ENCODE data around the gene THUMPD3.
A peak's percentile ranks its signal among the peaks of the same experiment; 100 is the strongest.

The THUMPD3 gene

DNA sequence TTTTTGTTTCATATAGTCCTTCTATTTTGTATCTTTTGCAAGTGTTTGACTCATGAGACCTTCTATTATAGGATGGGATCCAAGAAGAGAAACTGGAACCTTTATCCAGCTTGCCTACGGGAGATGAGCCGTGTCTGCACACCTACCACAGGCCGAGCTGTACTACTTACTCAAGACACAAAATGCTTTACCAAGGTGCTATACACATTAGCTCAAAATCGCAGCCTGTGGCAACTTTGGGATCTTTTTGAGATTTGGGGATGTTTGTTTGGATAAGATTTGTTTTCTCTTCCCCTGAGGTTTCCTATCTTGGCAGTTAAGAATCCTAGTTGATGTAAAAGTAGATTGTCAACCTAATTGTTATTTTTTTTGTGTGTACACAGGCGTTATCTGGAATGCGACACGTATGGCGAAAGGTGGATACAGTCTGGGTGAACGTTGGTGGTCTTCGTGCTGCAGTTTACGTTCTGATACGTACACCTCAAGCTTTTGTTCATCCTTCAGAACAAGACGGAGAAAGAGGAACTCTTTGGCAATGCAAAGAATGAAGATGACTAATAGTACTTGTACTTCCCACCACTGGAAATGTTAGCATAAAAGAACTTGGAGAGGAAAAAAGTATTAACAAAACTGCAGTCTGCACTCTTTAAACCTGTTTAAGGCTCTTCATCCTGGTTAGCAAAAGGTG lies 21.4 kb downstream of the THUMPD3 start:
- no peak for DNase-seq (ENCODE audit: low spot score in 2 of 2)
- H3K36me3 ChIP-seq (replicated peaks), result peaks cover 86% of the 10 kb centered on the region
- peaks cover 7% of the 10 kb centered on the region; the same call in 1 of the 2 replicates for H3K4me1 ChIP-seq

GRCh38 chr3:9385187-9386077 lies 22.6 kb downstream of the THUMPD3 start:
- in situ Hi-C loops (cut with MboI; ENCODE audit: low sequenced_read_pairs), result loop anchor here (10.0 kb wide), 1 partner anchor 49 kb away; no protein-coding TSS in a partner anchor
- DNase-seq (ENCODE audit: low spot score in 2 of 2), result no peak
- Histone ChIP-seq H3K4me3 (no peak overlapping the region), H3K27me3 (ENCODE audit: low read depth) (no peaks in the 10 kb centered on the region), H3K4me1 (peaks cover 7% of the 10 kb centered on the region; the same call in 1 of the 2 replicates), H3K36me3 (replicated peaks) (peaks cover 86% of the 10 kb centered on the region), H3K9me3 (no peaks in the 10 kb centered on the region)

More for the DNA sequence above, 21.4 kb downstream of the THUMPD3 start:
- in situ Hi-C loops (cut with MboI; ENCODE audit: low sequenced_read_pairs), result loop anchor here (10.0 kb wide), 1 partner anchor 51 kb away; no protein-coding TSS in a partner anchor
- H3K4me3 ChIP-seq, result no peak overlapping the region
- H3K9me3 ChIP-seq, result no peaks in the 10 kb centered on the region
- H3K27me3 ChIP-seq (ENCODE audit: low read depth), result no peaks in the 10 kb centered on the region

- Histone ChIP-seq H3K36me3 (replicated peaks) (peaks cover 86% of the 10 kb centered on the region), H3K4me1 (peaks cover 7% of the 10 kb centered on the region; the same call in 1 of the 2 replicates), H3K27me3 (ENCODE audit: low read depth) (no peaks in the 10 kb centered on the region), H3K4me3 (no peak overlapping the region), H3K9me3 (no peaks in the 10 kb centered on the region)
- in situ Hi-C loops (cut with MboI; ENCODE audit: low sequenced_read_pairs), result loop anchor here (10.0 kb wide), 1 partner anchor 49 kb away; no protein-coding TSS in a partner anchor
- DNase-seq (ENCODE audit: low spot score in 2 of 2), result no peak
Observed at GRCh38 chr3:9386078-9386459, 23.2 kb downstream of the THUMPD3 start.

DNA sequence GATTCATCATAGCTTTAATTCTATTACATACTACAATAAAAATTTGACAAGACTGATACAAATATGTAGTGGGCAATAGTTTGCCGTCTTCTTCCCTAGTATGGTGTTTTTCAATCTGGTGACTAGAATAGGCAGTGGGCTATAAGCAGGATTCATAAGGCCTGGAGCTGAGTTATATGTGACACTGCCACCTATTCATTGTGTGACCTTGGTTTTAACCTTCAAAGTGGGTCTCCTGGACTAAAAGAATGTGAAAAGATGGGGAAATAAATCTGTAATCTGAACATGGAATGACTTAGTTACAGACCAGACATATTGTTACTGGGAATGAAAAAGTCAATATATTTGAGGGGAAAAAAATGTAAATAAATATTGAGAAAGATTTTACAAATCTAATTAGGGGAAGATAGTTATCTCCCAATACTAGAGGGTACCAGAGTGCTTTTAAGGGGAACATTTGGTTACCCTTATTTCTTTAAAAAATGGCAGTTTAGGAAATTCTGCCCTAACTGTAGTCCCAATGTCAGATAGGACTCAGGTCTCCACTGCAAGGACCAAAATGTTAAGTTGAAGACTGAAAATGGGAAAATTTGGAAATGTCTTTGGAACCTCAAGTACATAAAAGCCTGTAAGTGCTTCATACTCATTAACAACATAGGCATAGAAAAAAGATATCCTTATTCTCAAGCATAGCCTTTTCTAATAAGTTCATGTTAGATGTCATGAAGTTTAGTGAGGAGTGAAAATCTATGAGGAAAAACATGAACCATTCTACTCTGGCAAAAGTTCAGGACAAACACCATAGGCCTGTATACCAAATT lies 23.9 kb downstream of the THUMPD3 start:
- Histone ChIP-seq H3K9me3 (no peaks in the 10 kb centered on the region), H3K4me1 (peaks cover 7% of the 10 kb centered on the region; the same call in 1 of the 2 replicates), H3K4me3 (no peak overlapping the region), H3K27me3 (ENCODE audit: low read depth) (no peaks in the 10 kb centered on the region), H3K36me3 (replicated peaks) (peaks cover 89% of the 10 kb centered on the region)
- in situ Hi-C loops (cut with MboI; ENCODE audit: low sequenced_read_pairs), result loop anchor here (10.0 kb wide), 1 partner anchor 48 kb away; no protein-coding TSS in a partner anchor
- no peak for DNase-seq (ENCODE audit: low spot score in 2 of 2)

GRCh38 chr3:9387322-9387655 lies 24.4 kb downstream of the THUMPD3 start:
- Histone ChIP-seq H3K36me3 (replicated peaks) (peaks cover 92% of the 10 kb centered on the region), H3K4me1 (peaks cover 7% of the 10 kb centered on the region; the same call in 1 of the 2 replicates), H3K9me3 (no peaks in the 10 kb centered on the region), H3K27me3 (ENCODE audit: low read depth) (no peaks in the 10 kb centered on the region), H3K4me3 (no peak overlapping the region)
- in situ Hi-C loops (cut with MboI; ENCODE audit: low sequenced_read_pairs), result loop anchor here (10.0 kb wide), 1 partner anchor 48 kb away; no protein-coding TSS in a partner anchor
- DNase-seq (ENCODE audit: low spot score in 2 of 2), result no peak

DNA sequence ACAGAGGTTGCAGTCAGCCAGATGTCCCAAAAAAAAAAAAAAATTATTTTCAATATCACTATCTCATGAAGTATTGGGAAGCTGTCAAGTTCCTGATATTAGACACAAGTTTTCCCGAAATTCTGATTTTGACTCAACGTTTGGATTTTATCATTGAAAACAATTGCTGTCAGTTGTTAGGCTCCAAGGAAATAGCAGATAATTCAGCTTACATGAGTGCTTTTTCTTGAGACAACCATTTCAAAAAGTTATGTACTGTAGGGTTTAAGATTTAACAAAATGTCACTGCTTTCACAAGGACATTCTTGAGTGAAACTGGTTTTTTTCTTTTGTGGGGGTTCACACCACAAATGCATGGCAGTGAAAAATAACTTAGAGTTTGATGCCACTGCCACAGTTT lies 25.3 kb downstream of the THUMPD3 start:
- Histone ChIP-seq H3K9me3 (no peaks in the 10 kb centered on the region), H3K27me3 (ENCODE audit: low read depth) (no peaks in the 10 kb centered on the region), H3K4me3 (no peak overlapping the region), H3K4me1 (peaks cover 7% of the 10 kb centered on the region; the same call in 1 of the 2 replicates), H3K36me3 (replicated peaks) (peaks cover 93% of the 10 kb centered on the region)
- no peak for DNase-seq (ENCODE audit: low spot score in 2 of 2)
- in situ Hi-C loops (cut with MboI; ENCODE audit: low sequenced_read_pairs), result loop anchor here (10.0 kb wide), 1 partner anchor 47 kb away; no protein-coding TSS in a partner anchor

DNA sequence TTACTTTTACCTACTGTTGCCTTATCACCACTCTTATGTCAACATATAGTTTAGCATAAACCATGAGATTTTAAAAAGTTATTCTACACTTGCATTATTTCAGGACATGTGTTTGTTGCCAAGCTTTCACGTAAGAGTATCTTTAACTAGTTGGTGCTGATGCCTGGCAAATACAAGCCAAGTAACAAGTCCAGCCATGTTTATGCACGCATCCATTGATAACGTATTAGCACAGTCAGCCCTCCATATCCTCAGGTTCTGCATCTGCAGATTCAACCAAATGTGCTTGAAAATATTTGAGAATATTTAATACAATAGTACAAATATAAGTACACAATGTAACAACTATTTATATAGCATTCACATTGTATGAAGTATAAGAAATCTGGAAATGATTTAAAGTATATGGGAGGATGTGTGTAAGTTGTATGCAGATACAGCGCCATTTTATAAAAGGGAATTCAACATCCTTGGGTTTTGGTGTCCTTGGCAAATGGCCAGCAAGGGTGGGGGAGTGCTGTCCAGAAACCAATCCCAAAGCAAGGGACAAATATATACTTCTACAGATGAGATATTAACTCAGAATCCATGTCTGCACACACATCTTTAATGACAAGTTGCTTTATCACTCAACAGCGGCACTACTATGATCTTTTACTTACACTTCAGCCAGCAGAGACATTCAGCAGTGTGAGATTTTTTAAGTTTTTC lies 25.9 kb downstream of the THUMPD3 start:
- H3K4me1 ChIP-seq, result peaks cover 7% of the 10 kb centered on the region; the same call in 1 of the 2 replicates
- no peaks in the 10 kb centered on the region for H3K27me3 ChIP-seq (ENCODE audit: low read depth)
- peaks cover 88% of the 10 kb centered on the region for H3K36me3 ChIP-seq (replicated peaks)
- no peaks in the 10 kb centered on the region for H3K9me3 ChIP-seq
- DNase-seq (ENCODE audit: low spot score in 2 of 2), result no peak
- in situ Hi-C loops (cut with MboI; ENCODE audit: low sequenced_read_pairs), result loop anchor here (10.0 kb wide), 1 partner anchor 46 kb away; no protein-coding TSS in a partner anchor
- no peak overlapping the region for H3K4me3 ChIP-seq

DNA sequence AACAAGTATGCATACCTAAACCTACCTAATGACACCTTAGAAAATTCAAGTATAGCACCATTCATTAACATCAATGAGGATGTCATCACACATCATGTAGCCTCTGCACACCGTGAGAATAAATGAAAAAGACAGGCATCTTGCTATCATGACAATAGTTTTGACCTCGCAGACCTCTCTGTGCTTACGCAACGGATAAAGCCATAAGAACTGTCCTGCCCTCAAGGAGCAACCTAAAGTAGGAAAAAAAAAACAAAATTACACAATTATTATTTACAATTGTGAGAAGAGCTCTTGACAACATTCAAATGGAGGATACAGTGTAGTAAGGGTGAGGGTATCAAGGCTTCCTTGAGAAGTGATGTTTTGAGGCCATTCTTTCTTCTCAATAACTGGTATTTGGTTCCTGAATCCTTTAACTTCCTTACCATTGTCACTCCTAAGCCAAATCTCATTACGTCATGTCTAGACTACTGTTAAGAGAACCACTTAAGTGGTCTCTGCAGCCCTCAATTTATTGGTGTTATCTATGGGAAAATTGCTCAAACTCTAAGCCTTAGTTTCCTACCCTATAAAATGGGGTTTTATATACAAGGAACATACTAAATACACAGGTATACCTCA lies 27.5 kb downstream of the THUMPD3 start:
- H3K36me3 ChIP-seq (replicated peaks), result peaks cover 85% of the 10 kb centered on the region
- DNase-seq (ENCODE audit: low spot score in 2 of 2), result no peak
- H3K4me1 ChIP-seq, result peaks cover 14% of the 10 kb centered on the region
- H3K27me3 ChIP-seq (ENCODE audit: low read depth), result no peaks in the 10 kb centered on the region
- no peak overlapping the region for H3K4me3 ChIP-seq
- in situ Hi-C loops (cut with MboI; ENCODE audit: low sequenced_read_pairs), result no loop called here
- no peaks in the 10 kb centered on the region for H3K9me3 ChIP-seq

DNA sequence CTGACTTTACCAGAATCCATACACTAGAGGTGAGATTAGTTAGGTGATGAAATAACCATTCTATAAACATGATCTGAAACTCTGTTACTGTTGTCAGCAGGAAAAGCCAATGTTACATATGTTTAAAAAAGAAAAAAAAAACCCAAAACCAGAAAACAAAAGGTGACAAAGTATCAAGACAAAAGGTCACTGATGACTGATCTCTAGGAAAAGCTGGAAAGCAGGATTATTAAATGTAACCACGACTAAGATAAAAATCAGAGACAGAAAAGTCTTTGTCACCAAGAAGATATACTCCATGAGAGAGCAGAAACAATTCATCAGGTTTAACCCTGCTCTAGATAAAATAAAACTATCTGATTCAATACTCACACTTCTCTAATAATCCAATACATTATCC lies 29.2 kb downstream of the THUMPD3 start:
- Histone ChIP-seq H3K27me3 (ENCODE audit: low read depth) (no peaks in the 10 kb centered on the region), H3K9me3 (no peaks in the 10 kb centered on the region), H3K4me3 (no peak overlapping the region), H3K36me3 (replicated peaks) (peaks cover 72% of the 10 kb centered on the region), H3K4me1 (peaks cover 9% of the 10 kb centered on the region)
- no peak for DNase-seq (ENCODE audit: low spot score in 2 of 2)
- in situ Hi-C loops (cut with MboI; ENCODE audit: low sequenced_read_pairs), result no loop called here

GRCh38 chr3:9395570-9396300 lies 32.9 kb downstream of the THUMPD3 start:
- in situ Hi-C loops (cut with MboI; ENCODE audit: low sequenced_read_pairs), result no loop called here

GRCh38 chr3:9396301-9396631 lies 33.4 kb downstream of the THUMPD3 start:
- in situ Hi-C loops (cut with MboI; ENCODE audit: low sequenced_read_pairs), result no loop called here
- Histone ChIP-seq H3K36me3 (replicated peaks) (peaks cover 30% of the 10 kb centered on the region), H3K27me3 (ENCODE audit: low read depth) (no peaks in the 10 kb centered on the region), H3K4me1 (peaks cover 21% of the 10 kb centered on the region), H3K9me3 (no peaks in the 10 kb centered on the region), H3K4me3 (peak overlapping the region; percentile 71)
- DNase-seq (ENCODE audit: low spot score in 2 of 2), result peak; percentile 96 to 97

More at GRCh38 chr3:9395570-9396300, 32.9 kb downstream of the THUMPD3 start:
- Histone ChIP-seq H3K36me3 (replicated peaks) (peaks cover 35% of the 10 kb centered on the region), H3K27me3 (ENCODE audit: low read depth) (no peaks in the 10 kb centered on the region), H3K4me3 (peak overlapping the region; percentile 71), H3K9me3 (no peaks in the 10 kb centered on the region), H3K4me1 (peaks cover 16% of the 10 kb centered on the region)
- DNase-seq (ENCODE audit: low spot score in 2 of 2), result no peak
